Inflammatory macrophage treated with lipopolysaccharide for 1 hour (primary cell): ENCODE results near the gene VPS4B.
"Not testable (repeated sequence)": the region's sequence is repeated elsewhere in the genome, so short reads cannot be mapped to it uniquely, and the experiment has no call there.

Experiments used
- DNase-seq, 2 donors: peaks; one replicate each; pipeline ENCODE4 v3.0.0-alpha.2; 2020 to 2022

VPS4B gene

GRCh38 chr18:63367053-63367953, 55.0 kb downstream of the VPS4B start, which contains the start of gene KDSR:
Gene KDSR (minus strand): TSS chr18:63367206. CDS start chr18:63367118, 88 bp downstream.
- peak; percentile 94 to 98 for DNase-seq

GRCh38 chr18:63366213-63367052, 55.8 kb downstream of the VPS4B start:
- DNase-seq = peak; percentile 18 to 41

GRCh38 chr18:63365876-63366212, 56.4 kb downstream of the VPS4B start:
- DNase-seq = no peak

GRCh38 chr18:63363951-63364350, 58.3 kb downstream of the VPS4B start:
- no peak for DNase-seq

GRCh38 chr18:63363420-63363819, 58.9 kb downstream of the VPS4B start:
- DNase-seq = not testable (repeated sequence)

- DNase-seq = no peak
These were observed 65.9 kb downstream of the VPS4B start for GRCh38 chr18:63356272-63356896.

- no peak for DNase-seq
These were observed 72.0 kb downstream of the VPS4B start for GRCh38 chr18:63350230-63350629.

- no peak for DNase-seq
These were observed 73.7 kb downstream of the VPS4B start for GRCh38 chr18:63348508-63349136.

GRCh38 chr18:63346480-63347183, 75.6 kb downstream of the VPS4B start:
- no peak for DNase-seq

GRCh38 chr18:63346031-63346430, 76.2 kb downstream of the VPS4B start:
- DNase-seq = no peak

GRCh38 chr18:63344918-63345317, 77.4 kb downstream of the VPS4B start:
- no peak for DNase-seq

GRCh38 chr18:63344263-63344662, 78.0 kb downstream of the VPS4B start:
- no peak for DNase-seq

GRCh38 chr18:63342206-63342605, 80.1 kb downstream of the VPS4B start:
- peak; percentile 6 to 11 for DNase-seq

GRCh38 chr18:63339920-63340484, 82.3 kb downstream of the VPS4B start:
- DNase-seq = peak; percentile 25 to 58
